Measurements from ENCODE around the gene BTBD9.

GRCh38 chr6:38387461-38387860 is 252.3 kb downstream of the BTBD9 start:
- TF ChIP-seq CTCF (IDR thresholded peaks at IDR 0.05) (no peak), POLR2A (IDR thresholded peaks at IDR 0.05) (no peak)
